NT2/D1 (cell line): Measurements from ENCODE around the gene SGK1.

Experiments used
- SUZ12 ChIP-seq: IDR thresholded peaks from 2 replicates; pipeline ENCODE4 v1.6.1; 2011; ENCODE audit not compliant: insufficient read length, insufficient read depth; ENCODE audit errors: extremely low read depth
- YY1 ChIP-seq: IDR thresholded peaks from 2 replicates; pipeline ENCODE4 v1.6.1; 2011; ENCODE audit not compliant: insufficient read length, insufficient read depth
- ZNF274 ChIP-seq: IDR thresholded peaks from 2 replicates; pipeline ENCODE4 v1.6.1; 2011; ENCODE audit warnings: mild to moderate bottlenecking, low read depth, low read length

- no peak for TF ChIP-seq YY1
- TF ChIP-seq SUZ12: no peak
- no peak for TF ChIP-seq ZNF274
These were observed 152.2 kb downstream of the SGK1 start for GRCh38 chr6:134165561-134166201.
